ENCODE measurements around the gene STYX.

DNA sequence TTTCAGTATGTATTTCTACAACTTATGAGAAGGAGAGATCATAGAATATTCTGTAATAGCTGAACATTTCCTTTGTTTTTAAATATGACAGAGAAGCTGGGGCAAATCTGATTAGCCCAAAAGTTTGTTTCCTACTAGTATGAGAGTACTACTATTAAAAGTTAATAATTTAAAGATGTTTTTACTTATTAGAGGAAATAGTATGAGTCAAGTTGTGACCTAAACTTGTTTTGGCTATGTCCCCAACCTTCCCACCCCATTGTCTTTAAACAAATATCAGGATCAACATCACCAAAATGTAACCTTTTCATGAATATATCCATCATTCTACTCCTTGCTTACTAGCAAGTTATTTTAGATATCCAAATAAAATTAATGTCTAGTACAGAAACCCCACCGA is 50.9 kb downstream of the STYX start:
- TF ChIP-seq EZH2 (IDR thresholded peaks at IDR 0.05; ENCODE audit: borderline replicate concordance, low read length) = no peak
- TF ChIP-seq, protein P1, sequence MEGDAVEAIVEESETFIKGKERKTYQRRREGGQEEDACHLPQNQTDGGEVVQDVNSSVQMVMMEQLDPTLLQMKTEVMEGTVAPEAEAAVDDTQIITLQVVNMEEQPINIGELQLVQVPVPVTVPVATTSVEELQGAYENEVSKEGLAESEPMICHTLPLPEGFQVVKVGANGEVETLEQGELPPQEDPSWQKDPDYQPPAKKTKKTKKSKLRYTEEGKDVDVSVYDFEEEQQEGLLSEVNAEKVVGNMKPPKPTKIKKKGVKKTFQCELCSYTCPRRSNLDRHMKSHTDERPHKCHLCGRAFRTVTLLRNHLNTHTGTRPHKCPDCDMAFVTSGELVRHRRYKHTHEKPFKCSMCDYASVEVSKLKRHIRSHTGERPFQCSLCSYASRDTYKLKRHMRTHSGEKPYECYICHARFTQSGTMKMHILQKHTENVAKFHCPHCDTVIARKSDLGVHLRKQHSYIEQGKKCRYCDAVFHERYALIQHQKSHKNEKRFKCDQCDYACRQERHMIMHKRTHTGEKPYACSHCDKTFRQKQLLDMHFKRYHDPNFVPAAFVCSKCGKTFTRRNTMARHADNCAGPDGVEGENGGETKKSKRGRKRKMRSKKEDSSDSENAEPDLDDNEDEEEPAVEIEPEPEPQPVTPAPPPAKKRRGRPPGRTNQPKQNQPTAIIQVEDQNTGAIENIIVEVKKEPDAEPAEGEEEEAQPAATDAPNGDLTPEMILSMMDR (conservative IDR thresholded peaks at IDR 0.05 in 1 of 2, IDR thresholded peaks at IDR 0.05 in 1 of 2; ENCODE audit: extremely low read depth in 1 of 2, insufficient read depth in 1 of 2, low read depth in 1 of 2, low read length in 2 of 2) = no peak

All from mammary epithelial cell (primary cell).